Femur (tissue), 1 donor: ENCODE data around the gene ZNF205.
"Not testable (repeated sequence)": the region's sequence is repeated elsewhere in the genome, so short reads cannot be mapped to it uniquely, and the experiment has no call there.

ENCODE experiments used
- DNase-seq: peaks from one replicate; pipeline ENCODE4 v3.0.0-alpha.2; 2017

Gene ZNF205

GRCh38 chr16:3135126-3135715 is 22.8 kb downstream of the ZNF205 start:
- DNase-seq, result no peak

GRCh38 chr16:3137267-3137666 is 24.9 kb downstream of the ZNF205 start:
- peak; percentile 14 for DNase-seq

- DNase-seq, result peak; percentile 17
These were observed 26.0 kb downstream of the ZNF205 start for GRCh38 chr16:3138342-3138741.

GRCh38 chr16:3138823-3139426 is 26.5 kb downstream of the ZNF205 start:
- peak; percentile 17 for DNase-seq

GRCh38 chr16:3139561-3139960 is 27.2 kb downstream of the ZNF205 start:
- DNase-seq, result not testable (repeated sequence)

GRCh38 chr16:3140603-3141427 is 28.4 kb downstream of the ZNF205 start:
- DNase-seq, result peak; percentile 16

GRCh38 chr16:3141781-3142311 is 29.5 kb downstream of the ZNF205 start:
- DNase-seq, result no peak

GRCh38 chr16:3142327-3142726 is 29.9 kb downstream of the ZNF205 start:
- peak; percentile 16 for DNase-seq

- peak; percentile 16 for DNase-seq
These were observed 30.4 kb downstream of the ZNF205 start for GRCh38 chr16:3142770-3143169.

GRCh38 chr16:3143189-3143588 is 30.8 kb downstream of the ZNF205 start:
- peak; percentile 15 for DNase-seq

- DNase-seq, result peak; percentile 45
These were observed 31.4 kb downstream of the ZNF205 start for GRCh38 chr16:3143598-3144320.

GRCh38 chr16:3144321-3144983 is 32.1 kb downstream of the ZNF205 start:
- no peak for DNase-seq

- DNase-seq, result no peak
These were observed 32.8 kb downstream of the ZNF205 start for GRCh38 chr16:3145151-3145550.

- no peak for DNase-seq
These were observed 33.3 kb downstream of the ZNF205 start for GRCh38 chr16:3145660-3146059.

GRCh38 chr16:3147046-3147756 is 34.8 kb downstream of the ZNF205 start:
- DNase-seq, result no peak

- no peak for DNase-seq
These were observed 35.3 kb downstream of the ZNF205 start for GRCh38 chr16:3147757-3148104.

GRCh38 chr16:3148256-3149192 is 36.1 kb downstream of the ZNF205 start:
- DNase-seq, result no peak

GRCh38 chr16:3149193-3149530 is 36.8 kb downstream of the ZNF205 start:
- no peak for DNase-seq

GRCh38 chr16:3149630-3150345 is 37.4 kb downstream of the ZNF205 start:
- peak; percentile 78 for DNase-seq
